ENCODE measurements around the gene ADGRL2. TPM values are rescaled to one million over a fixed set of nuclear protein-coding genes. Genes with fewer than 3 reads are reported as not detected.

The ADGRL2 gene
- total and polyA plus RNA-seq, 9 of the 15 experiments (the other 6 are each of a cell fraction or from before 2014, with no cell fraction given), result 0.03 to 0.15 (median 0.13) TPM; not detected in 6

DNA sequence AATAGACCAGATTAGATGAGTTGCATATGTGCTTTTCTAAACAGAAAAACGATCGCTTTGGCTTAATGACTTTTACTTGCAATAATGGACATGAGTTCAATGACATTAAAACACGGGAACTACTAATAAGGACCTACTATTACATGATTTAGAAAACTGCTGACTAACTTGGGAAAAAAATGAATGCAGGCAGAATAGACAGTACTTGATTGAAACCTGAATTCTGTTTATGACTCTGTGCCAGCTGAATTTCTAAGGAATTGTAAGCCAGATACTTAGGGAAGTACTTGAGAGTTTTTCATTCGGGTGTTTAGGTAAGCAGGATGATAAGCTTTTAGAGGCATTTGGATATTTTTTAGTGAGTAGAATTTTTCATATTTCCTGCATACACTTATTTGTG, 12.0 kb downstream of the ADGRL2 start:
- Histone ChIP-seq H3K36me3 (ENCODE audit: control insufficient read depth, insufficient read depth, low read length) (no peaks in the 10 kb centered on the region), H3K27me3 (ENCODE audit: control insufficient read depth in 2 of 2, insufficient read depth in 2 of 2, low read length in 2 of 2) (no peaks in the 10 kb centered on the region), H3K79me2 (ENCODE audit: control insufficient read depth, insufficient read depth, low read length) (no peaks in the 10 kb centered on the region), H3K9me1 (ENCODE audit: control insufficient read depth, insufficient read depth, low read length) (no peaks in the 10 kb centered on the region), H3K9me3 (replicated peaks; ENCODE audit: control insufficient read depth, insufficient read depth, low read depth, low read length) (no peaks in the 10 kb centered on the region), H2AFZ (ENCODE audit: low read depth, low read length) (no peak overlapping the region), H4K20me1 (replicated peaks; ENCODE audit: control insufficient read depth, insufficient read depth, low read length) (no peaks in the 10 kb centered on the region), H3K4me1 (replicated peaks in 1 of 2; ENCODE audit: control insufficient read depth in 2 of 2, insufficient read depth in 2 of 2, low read length in 2 of 2) (no peaks in the 10 kb centered on the region), H3K27ac (ENCODE audit: extremely low read depth, low read depth, low read length) (no peak overlapping the region), H3K4me2 (ENCODE audit: insufficient read depth, low read length) (no peak overlapping the region), H3K4me3 (no peak overlapping the region), H3K9ac (ENCODE audit: insufficient read depth in 1 of 2, low read depth in 2 of 2, low read length in 2 of 2) (no peak overlapping the region)
- intact Hi-C loops (cut with micrococcal nuclease) (no loop called here), in situ Hi-C loops (cut with MboI) (no loop called here)
- DNase-seq (ENCODE audit: extremely low read depth in 1 of 4, low spot score in 3 of 4) (no peak), ATAC-seq (no peak), FAIRE-seq (no peak)
- BruUV-seq (replicated peaks), result no TSS peak
- WGBS (ENCODE audit: insufficient coverage, low coverage, missing lambda C conversion rate), result 2% methylated on average over 4 of the region's 4 CpGs
- ChIA-PET POLR2A (no interaction called here), CTCF (ENCODE audit: low intra/inter-chr PET ratio) (no interaction called here)
- TF ChIP-seq GABPA (tag; conservative IDR thresholded peaks at IDR 0.05; ENCODE audit: low read depth) (no peak), NRF1 (conservative IDR thresholded peaks at IDR 0.05 in 1 of 2, IDR thresholded peaks at IDR 0.05 in 1 of 2) (no peak), ZNF311 (CRISPR knock-in tag; IDR thresholded peaks at IDR 0.05) (no peak), ZC3H8 (IDR thresholded peaks at IDR 0.05) (no peak)
- TF ChIP-seq, protein P1, sequence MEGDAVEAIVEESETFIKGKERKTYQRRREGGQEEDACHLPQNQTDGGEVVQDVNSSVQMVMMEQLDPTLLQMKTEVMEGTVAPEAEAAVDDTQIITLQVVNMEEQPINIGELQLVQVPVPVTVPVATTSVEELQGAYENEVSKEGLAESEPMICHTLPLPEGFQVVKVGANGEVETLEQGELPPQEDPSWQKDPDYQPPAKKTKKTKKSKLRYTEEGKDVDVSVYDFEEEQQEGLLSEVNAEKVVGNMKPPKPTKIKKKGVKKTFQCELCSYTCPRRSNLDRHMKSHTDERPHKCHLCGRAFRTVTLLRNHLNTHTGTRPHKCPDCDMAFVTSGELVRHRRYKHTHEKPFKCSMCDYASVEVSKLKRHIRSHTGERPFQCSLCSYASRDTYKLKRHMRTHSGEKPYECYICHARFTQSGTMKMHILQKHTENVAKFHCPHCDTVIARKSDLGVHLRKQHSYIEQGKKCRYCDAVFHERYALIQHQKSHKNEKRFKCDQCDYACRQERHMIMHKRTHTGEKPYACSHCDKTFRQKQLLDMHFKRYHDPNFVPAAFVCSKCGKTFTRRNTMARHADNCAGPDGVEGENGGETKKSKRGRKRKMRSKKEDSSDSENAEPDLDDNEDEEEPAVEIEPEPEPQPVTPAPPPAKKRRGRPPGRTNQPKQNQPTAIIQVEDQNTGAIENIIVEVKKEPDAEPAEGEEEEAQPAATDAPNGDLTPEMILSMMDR (IDR thresholded peaks at IDR 0.05 in 2 of 3, conservative IDR thresholded peaks at IDR 0.05 in 1 of 3; ENCODE audit: insufficient read depth in 2 of 3, low read depth in 1 of 3, low read length in 3 of 3), result no peak
- TF ChIP-seq, protein P2, sequence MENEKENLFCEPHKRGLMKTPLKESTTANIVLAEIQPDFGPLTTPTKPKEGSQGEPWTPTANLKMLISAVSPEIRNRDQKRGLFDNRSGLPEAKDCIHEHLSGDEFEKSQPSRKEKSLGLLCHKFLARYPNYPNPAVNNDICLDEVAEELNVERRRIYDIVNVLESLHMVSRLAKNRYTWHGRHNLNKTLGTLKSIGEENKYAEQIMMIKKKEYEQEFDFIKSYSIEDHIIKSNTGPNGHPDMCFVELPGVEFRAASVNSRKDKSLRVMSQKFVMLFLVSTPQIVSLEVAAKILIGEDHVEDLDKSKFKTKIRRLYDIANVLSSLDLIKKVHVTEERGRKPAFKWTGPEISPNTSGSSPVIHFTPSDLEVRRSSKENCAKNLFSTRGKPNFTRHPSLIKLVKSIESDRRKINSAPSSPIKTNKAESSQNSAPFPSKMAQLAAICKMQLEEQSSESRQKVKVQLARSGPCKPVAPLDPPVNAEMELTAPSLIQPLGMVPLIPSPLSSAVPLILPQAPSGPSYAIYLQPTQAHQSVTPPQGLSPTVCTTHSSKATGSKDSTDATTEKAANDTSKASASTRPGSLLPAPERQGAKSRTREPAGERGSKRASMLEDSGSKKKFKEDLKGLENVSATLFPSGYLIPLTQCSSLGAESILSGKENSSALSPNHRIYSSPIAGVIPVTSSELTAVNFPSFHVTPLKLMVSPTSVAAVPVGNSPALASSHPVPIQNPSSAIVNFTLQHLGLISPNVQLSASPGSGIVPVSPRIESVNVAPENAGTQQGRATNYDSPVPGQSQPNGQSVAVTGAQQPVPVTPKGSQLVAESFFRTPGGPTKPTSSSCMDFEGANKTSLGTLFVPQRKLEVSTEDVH (IDR thresholded peaks at IDR 0.05; ENCODE audit: low read depth, partially characterized antibody), result no peak
